ENCODE measurements around the gene DCLK2.

DCLK2 gene

DNA sequence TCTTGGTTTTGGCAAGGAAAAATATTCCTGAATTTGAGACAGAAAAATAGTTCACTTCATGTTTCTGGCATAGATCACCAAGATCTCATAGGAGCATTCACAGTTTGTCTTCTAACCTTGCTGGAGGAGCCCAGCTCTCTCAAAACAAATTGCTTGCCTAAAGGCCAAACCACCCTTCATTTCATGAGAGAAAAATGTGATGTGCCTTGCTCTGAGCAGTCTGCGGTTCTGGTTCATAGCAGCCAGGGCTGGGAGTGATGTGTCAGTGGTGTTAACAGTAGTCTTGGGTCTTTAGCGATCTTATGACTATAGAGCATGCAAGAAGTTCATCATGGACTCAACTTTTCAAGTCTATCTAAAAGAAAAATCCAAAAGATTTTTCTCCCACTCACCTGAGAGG is 183.3 kb downstream of the DCLK2 start:
- TF ChIP-seq, protein P1, sequence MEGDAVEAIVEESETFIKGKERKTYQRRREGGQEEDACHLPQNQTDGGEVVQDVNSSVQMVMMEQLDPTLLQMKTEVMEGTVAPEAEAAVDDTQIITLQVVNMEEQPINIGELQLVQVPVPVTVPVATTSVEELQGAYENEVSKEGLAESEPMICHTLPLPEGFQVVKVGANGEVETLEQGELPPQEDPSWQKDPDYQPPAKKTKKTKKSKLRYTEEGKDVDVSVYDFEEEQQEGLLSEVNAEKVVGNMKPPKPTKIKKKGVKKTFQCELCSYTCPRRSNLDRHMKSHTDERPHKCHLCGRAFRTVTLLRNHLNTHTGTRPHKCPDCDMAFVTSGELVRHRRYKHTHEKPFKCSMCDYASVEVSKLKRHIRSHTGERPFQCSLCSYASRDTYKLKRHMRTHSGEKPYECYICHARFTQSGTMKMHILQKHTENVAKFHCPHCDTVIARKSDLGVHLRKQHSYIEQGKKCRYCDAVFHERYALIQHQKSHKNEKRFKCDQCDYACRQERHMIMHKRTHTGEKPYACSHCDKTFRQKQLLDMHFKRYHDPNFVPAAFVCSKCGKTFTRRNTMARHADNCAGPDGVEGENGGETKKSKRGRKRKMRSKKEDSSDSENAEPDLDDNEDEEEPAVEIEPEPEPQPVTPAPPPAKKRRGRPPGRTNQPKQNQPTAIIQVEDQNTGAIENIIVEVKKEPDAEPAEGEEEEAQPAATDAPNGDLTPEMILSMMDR (IDR thresholded peaks at IDR 0.05; ENCODE audit: unreplicated experiment in 3 of 3) = no peak
- Mint-ChIP-seq H3K4me3 (no peak overlapping the region), H3K27ac (no peak overlapping the region), H3K36me3 (ENCODE audit: low read depth) (peaks cover 42% of the 10 kb centered on the region), H3K9me3 (no peaks in the 10 kb centered on the region), H3K4me1 (peaks cover 19% of the 10 kb centered on the region), H3K27me3 (ENCODE audit: low read depth) (peaks cover 10% of the 10 kb centered on the region)

DNA sequence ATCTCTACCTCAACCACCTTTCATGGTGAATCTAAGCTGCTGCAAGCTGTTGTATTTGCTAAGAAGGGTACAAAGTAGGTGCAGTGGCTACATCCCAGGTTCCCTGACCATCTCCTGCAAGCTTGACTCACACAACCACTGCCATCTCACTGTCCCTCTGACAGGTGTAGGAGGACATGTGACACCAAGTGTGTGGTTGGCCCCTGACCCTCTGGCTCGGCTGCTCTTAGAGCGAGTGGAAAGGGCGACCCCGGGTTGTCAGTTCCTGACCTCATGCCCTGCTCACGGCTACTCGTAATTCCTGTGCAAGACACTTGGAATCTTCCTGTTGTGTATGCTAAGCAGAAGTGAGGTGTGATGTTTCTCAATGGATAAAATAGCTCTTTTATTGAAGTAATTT is 184.4 kb downstream of the DCLK2 start:
- Mint-ChIP-seq H3K36me3 (ENCODE audit: low read depth) (peaks cover 51% of the 10 kb centered on the region), H3K4me1 (peaks cover 19% of the 10 kb centered on the region), H3K27ac (no peak overlapping the region), H3K9me3 (peaks cover 3% of the 10 kb centered on the region), H3K4me3 (no peak overlapping the region), H3K27me3 (ENCODE audit: low read depth) (no peaks in the 10 kb centered on the region)
- TF ChIP-seq, protein P1 (IDR thresholded peaks at IDR 0.05; ENCODE audit: unreplicated experiment in 3 of 3) = no peak

DNA sequence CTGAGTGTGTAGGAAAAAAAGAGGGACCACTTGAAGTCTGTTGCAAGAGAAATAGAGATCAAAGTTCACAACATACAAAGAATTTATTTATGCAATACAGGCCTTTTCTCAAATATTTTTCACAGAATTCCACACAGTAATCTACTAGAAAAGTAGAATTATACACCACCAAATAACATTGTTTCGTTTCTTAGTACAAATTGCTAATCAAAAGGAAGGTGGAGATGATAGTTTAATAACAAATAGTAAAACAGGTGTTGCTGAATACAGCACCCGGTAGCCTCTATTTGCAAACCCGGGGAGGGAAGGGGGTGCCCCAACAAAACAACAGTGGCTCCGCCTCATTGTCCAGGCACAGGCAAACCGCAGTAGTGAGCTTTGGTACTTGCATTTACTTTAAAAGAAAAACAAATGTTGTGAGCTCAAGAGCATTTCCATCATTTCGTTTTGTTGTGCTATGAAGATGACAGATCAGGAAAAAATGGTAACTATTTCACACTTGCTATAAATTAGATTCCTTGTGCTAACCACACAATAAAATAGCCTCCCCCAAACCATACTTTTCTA is 186.4 kb downstream of the DCLK2 start:
- Mint-ChIP-seq H3K36me3 (ENCODE audit: low read depth) (peaks cover 68% of the 10 kb centered on the region), H3K27me3 (ENCODE audit: low read depth) (no peaks in the 10 kb centered on the region)

DNA sequence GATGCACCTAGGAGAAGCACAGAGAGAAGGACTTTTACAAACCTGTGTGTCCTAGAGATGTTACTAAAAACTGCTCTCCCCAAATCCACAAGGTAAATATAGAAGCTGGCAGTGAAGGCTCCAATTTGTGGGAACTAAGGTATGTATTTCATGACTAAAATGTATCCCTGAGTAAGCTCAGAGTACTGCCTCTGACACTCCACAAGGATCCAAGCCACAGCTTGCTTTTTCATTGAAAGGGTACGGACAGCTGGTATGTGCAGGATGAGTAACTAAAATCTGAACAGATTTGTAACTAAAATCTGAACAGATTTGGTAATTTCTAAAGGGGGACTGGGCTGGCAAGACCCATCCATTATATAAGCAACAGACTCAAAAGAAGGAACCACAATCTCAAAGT is 187.6 kb downstream of the DCLK2 start:
- Mint-ChIP-seq H3K27me3 (ENCODE audit: low read depth) (no peaks in the 10 kb centered on the region), H3K36me3 (ENCODE audit: low read depth) (peaks cover 71% of the 10 kb centered on the region), H3K9me3 (peaks cover 13% of the 10 kb centered on the region), H3K4me3 (no peak overlapping the region), H3K4me1 (no peaks in the 10 kb centered on the region), H3K27ac (no peak overlapping the region)
- TF ChIP-seq, protein P1 (IDR thresholded peaks at IDR 0.05; ENCODE audit: unreplicated experiment in 3 of 3) = no peak

More for the DNA sequence above, 186.4 kb downstream of the DCLK2 start:
- peaks cover 8% of the 10 kb centered on the region for H3K9me3 Mint-ChIP-seq
- TF ChIP-seq, protein P1 (IDR thresholded peaks at IDR 0.05; ENCODE audit: unreplicated experiment in 3 of 3) = no peak
- H3K27ac Mint-ChIP-seq = no peak overlapping the region
- H3K4me1 Mint-ChIP-seq = peaks cover 7% of the 10 kb centered on the region
- H3K4me3 Mint-ChIP-seq = no peak overlapping the region

DNA sequence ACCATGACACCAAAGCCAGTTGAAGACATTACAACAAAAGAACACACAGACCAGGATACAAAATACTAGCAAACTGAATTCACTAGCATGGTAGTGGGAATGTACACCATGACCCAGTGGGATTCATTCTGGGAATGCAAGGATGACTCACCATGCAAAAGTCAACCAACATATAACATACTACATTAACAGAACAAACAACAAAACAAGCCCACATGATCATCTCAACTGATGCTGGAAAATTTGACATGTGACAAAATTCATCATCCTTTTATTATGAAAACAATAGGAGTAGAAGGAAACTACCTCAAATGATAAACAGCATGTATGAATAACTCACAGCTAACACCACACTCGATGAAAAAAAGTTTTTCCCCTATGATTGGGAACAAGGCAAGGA is 190.2 kb downstream of the DCLK2 start:
- Mint-ChIP-seq H3K4me1 (no peaks in the 10 kb centered on the region), H3K9me3 (peaks cover 22% of the 10 kb centered on the region), H3K27ac (no peak overlapping the region), H3K4me3 (no peak overlapping the region), H3K36me3 (ENCODE audit: low read depth) (peaks cover 78% of the 10 kb centered on the region), H3K27me3 (ENCODE audit: low read depth) (no peaks in the 10 kb centered on the region)
- TF ChIP-seq, protein P1 (IDR thresholded peaks at IDR 0.05; ENCODE audit: unreplicated experiment in 3 of 3) = no peak

DNA sequence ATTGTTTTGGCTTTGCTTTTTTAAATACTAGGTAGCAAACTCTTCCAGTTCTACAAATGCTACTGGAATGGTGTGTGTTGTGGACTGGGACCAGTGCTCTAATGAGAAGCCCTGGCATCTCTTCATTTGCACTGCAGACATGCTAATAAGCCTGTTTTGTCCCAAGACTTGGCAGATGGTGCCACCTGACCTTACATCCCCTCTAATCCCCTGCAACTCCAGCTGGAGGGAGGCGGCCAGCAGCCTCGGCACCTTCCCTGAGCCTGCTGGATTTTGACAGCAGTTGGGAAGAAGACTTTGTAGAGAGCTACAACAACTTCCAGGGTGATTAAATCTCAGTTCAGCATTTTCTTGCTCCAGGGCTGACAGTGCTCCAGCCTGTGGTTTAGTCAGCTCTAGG is 200.0 kb downstream of the DCLK2 start:
- H3K4me3 Mint-ChIP-seq = no peak overlapping the region
- H3K9me3 Mint-ChIP-seq = peaks cover 36% of the 10 kb centered on the region
- H3K36me3 Mint-ChIP-seq (ENCODE audit: low read depth) = peaks cover 79% of the 10 kb centered on the region
- peaks cover 11% of the 10 kb centered on the region for H3K4me1 Mint-ChIP-seq
- no peaks in the 10 kb centered on the region for H3K27me3 Mint-ChIP-seq (ENCODE audit: low read depth)
- TF ChIP-seq, protein P1 (IDR thresholded peaks at IDR 0.05; ENCODE audit: unreplicated experiment in 3 of 3) = no peak
- no peak overlapping the region for H3K27ac Mint-ChIP-seq
